DOHH2 (cell line): ENCODE results near the gene RMND5A.

Experiments used
- CTCF ChIP-seq: fragments of 200-600 bp; sonication (generic); IDR thresholded peaks from one replicate; pipeline ENCODE4 v1.5.1; 2014; ENCODE audit warnings: antibody characterized with exemption, mild to moderate bottlenecking, low read depth, low read length; ENCODE audit not compliant: poor library complexity, severe bottlenecking
- EZH2phosphoT487 ChIP-seq: fragments of 200-600 bp; sonication (generic); IDR thresholded peaks from 2 replicates; pipeline ENCODE4 v1.6.1; 2017; ENCODE audit warnings: borderline replicate concordance, mild to moderate bottlenecking, antibody characterized with exemption, low read length, moderate library complexity, mixed read lengths

DNA sequence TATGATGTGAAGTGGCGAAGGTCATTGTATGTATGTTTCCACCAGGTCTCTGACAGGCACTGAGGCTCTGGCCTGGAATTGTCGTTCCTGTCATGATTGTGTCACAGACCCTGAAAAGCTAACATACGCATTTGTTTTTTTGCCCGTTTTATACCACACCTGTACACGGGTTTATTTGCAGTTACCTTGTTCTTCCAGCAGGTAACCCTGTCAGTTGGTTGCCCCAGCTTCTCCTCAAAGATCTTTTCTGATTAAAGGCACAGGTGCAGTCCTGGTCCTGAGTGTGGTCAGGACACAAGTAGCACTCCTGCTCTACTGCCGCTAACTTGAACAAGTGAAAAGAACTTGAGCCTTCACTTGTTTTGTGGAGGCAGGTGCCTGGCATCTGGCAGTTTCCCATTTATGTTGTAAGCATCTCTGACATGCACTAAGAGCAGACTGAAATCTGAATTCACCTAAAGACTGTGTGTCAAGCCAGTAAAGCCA, 50.8 kb downstream of the RMND5A start:
- TF ChIP-seq EZH2phosphoT487 = no peak
- no peak for TF ChIP-seq CTCF
